GM21381 (cell line): ENCODE measurements around the gene ZIC1.

Experiments
- ATAC-seq: cut with Tn5 transposase; IDR thresholded peaks from one replicate; pipeline ENCODE4 v1.9.1; 2021; ENCODE audit warnings: mild to moderate bottlenecking, moderate library complexity; ENCODE audit not compliant: unreplicated experiment

The ZIC1 gene

DNA sequence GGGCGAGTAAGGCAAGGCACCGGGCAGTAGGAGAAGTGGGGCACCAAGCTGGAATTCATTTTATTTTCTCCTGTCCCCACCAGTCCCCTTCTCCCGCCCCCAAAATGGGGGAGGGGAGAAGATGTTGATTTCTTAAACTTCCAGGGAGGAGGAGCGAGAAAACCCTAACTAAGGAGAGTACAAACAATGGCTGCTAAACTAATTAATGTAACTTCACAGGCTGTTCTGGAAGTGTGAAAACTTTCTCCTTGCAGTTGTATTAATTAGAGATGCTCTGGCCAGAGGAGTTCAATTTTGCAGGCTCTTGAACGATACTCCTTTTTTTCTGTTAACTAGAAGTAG, 14.3 kb upstream of the ZIC1 start:
- no peak for ATAC-seq

DNA sequence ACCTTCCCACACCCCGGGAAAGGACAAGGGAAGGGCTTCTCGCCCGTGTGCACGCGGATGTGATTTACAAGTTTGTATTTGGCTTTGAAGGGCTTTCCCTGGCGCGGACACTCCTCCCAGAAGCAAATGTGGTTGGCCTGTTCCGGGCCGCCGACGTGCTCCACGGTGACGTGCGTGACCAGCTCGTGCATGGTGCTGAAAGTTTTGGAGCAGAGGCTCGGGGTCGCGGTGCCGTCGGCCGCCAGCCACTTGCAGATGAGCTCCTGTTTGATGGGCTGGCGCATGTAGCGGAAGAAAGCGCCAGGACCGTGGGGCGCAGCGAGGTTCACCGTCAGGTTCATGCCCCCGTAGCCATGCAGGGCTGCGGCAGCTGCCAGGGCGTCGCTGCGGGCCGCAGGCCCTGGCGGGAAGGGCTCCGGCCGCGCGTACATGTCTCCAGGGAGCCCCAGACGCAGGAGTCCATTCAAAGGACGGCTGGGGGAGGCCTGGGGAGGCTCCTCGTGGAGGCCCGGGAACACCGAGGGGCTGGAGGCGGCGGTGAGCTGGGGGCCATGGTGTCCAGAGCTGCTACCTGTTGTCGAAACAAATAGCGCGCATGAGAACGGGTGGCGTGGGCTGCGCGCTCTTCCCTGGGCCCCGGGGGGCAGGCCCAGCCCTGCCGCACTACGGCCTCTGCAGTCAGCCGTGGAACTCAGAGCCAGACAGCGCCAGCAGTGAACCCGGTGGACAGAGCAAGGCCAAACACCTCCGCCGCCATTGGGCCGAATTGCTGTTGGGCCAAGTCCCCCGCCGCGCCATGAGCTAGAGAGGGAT, 13.1 kb upstream of the ZIC1 start:
- no peak for ATAC-seq

DNA sequence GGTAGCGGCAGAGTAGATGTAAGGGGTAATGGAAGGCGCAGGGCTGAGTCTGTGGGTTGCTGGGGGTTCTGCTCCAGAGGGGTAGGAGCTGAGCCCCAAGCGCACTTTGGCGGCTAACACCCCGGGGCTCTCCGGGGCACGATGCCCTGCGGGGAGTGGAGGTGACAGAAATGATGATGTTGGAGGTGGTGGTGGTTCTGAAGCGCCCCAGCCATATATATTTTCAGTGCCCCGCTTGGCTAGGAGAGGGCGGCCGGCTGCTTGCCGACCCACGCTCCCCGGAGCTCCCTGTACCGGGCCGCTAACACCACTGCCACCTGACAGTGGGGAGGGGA, 12.5 kb upstream of the ZIC1 start:
- ATAC-seq, result no peak

DNA sequence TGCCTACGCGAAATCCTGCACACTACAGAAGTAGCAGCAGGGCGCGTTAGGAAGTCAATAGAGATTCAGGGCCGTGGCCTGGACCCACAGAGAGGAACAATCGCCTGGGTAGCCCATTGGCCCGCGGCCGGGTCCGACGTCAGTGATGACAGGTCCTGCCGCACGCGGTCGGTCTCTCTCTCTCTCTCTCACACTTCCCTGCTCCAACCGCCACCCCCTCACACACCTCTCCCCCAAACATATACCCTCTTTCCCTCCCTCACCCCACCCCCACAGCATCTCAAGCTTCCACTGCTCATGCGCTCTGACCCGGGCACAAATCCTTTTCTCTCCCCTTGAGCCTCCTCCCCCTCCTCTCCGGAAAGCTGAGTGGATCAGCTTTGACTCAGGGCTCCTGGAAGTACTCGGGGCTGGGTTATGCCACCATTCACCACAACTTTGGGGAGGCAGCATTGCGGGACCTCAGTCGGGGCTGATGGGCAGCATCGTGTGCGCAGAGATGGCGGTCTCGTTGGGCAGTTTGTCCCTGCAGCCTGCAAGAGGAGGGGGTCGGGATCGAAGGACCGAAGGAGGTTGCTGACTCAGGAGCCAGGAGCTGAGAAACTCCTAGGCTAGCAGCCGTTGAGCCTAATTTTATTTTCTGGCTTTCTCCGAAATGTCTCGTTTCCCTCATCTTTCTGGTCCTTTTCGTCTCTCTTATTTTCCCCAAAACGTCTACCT, 11.8 kb upstream of the ZIC1 start:
- ATAC-seq, result no peak

DNA sequence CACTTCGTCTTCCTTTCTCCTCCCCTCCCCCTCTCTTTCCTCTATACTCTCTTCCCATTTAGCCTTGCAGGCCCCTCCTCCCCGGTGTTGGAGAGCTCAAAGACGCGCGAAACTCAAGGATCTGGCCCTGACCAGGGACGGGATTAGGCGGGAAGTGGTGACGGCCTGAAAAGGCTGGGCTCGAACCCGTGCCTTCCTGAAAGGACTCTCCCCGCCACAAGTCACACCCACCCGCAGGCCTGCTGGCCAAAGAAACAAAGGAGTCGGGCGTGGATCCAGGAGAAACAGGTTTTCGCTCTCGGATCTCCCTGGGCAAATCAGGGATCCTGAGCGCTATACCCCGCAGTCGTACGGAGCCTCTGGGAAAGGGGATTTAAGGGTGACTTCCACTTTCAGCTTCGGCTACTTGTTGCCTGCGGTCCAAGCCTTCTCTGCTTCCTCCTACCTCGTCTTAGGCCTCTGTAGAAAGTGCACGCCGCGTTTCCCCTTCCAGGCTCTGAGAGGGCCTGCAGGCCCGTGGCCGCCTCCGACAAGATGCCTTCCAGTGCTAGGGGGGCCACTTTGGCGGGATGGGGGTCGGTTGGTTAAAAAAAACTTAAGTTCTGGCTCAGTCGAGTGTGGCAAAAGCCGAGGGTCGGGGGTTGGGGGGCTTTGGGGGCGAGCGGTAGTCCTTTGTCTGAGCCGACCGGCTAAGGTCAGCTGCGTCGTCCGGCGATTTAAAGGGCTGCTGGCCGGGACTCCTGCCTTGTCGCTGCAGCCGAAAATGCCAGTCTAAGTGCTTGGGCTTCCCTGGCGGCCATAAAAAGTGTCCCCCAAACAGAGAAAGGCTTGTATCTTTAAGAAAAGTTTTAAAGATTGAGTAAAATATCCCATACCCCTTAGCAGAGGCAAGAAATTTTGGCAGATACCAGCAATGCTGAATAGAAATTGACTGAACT, 11.0 kb upstream of the ZIC1 start:
- ATAC-seq, result no peak

DNA sequence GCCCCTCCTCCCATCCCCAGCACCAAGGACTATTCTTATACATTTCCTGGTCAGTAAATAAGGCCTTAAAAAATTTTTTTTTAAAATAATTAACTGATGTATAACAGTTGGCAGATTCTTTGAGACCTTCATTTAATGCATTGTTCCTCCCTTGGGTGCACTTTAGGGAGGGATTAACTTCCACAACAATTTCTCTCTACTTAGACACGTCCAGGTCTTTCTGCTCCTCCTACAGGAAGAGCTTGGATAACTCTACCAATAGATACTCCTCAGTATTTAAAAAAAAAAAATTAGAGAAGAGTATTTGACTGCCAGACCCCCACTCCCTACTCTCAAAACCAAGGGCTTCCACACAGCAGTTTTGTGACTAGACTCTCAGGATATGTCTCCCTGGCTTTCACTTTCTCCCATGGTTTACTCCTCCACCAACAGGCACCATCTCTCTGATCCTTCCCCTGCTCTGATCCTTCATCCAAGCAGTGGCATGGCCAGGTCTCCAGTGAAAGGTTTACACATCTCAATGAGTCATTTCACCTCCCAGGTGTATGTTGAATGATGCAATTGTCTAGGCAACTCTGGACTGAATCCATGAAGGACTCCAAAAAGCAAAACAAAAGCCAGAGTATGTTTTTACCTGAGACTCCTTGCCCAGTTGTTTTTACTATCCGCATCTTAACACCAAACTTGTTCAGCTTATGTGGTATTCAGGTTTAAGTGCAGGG, 10.2 kb upstream of the ZIC1 start:
- no peak for ATAC-seq

DNA sequence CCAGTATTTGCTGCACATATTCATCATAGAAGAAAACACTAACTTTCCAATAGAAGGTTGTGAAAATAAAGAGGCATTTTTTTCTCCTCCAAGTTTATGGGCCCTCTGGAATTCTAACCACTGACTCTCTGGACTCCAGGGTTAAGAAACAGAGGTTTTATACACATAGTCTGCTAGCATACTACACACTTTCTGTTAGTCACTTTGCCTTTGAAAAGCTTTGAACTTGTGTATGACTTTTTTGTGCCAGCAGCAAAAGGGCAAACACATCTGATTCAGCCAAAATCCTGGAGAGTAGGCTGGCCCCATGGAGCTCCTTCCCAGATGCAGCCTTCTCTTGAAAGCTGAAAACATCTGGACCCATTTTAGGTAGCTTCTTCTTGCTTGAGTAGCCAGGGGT, 9.1 kb upstream of the ZIC1 start:
- no peak for ATAC-seq

DNA sequence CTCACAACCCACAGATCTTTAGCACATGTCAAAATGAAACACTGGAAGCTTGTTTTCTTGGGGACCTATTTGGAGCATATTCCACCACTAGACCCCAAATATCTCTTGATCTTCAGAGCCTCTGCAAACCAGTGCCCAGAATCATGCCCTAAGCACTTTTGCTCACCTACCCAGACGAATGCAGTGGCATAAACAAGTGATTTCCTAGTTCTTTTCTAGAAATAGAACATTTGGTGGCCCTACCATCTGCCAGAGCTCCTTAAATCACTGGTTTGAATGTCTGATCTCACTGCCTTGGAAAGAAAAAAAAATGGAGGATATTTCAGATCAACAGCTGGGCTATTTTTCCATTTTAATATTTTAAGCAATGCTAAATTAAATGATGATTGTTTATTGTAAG, 8.2 kb upstream of the ZIC1 start:
- ATAC-seq, result no peak

DNA sequence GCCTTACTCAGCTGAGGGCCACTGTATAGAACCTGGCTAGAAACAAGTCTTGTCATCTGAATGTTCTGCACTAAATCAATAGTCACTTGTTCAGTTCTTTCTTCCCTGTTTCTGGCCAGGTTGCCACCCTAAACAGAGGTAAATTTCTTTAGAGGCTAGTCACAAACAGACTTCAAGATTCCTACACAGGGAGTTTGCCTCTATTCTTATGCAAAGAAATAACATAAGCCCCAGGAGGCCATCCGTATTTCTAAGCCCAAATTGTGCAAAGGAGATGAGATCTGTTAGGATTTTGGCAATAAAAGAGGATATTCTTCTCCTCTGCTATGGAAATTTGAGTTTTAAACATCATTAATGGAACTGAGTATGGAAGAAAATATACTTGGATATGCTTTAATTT, 7.7 kb upstream of the ZIC1 start:
- no peak for ATAC-seq

DNA sequence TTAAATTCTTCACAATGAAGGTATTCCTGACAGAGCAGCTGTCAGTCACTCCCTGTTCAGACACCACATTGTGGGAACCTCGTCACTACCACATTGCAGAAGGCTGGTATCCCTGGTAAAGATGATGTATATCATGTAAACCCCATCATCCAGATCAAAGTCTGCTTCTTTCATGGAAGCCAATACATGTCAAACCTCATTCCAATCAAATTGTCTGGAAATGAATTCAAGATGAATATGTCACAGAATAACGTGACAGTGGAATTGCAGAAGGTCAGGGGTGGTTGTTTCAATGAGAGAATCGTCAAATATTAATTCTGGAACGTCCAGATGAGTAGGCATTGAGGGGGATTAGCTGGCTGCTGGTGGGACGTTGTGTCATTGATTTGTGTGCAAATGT, 7.0 kb upstream of the ZIC1 start:
- no peak for ATAC-seq

DNA sequence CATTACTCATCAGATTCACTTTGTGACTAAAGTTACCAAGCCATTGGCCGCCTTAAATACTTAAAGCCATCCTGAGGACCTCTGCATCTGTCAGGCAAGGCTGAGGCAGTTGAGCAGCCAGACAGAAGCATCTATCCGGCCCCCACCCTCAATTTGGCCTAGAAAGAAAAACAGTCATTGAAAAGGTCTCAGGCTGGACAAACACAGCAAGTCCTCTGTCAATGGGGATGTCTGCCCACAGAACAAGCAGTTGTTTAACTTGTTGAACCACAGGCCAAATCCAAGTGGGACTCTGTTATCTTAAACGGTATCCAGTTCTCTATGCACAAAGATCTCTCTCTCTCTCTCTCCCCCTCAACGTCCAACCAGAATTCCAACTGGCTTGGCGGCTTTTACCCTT, 5.7 kb upstream of the ZIC1 start:
- ATAC-seq, result no peak

DNA sequence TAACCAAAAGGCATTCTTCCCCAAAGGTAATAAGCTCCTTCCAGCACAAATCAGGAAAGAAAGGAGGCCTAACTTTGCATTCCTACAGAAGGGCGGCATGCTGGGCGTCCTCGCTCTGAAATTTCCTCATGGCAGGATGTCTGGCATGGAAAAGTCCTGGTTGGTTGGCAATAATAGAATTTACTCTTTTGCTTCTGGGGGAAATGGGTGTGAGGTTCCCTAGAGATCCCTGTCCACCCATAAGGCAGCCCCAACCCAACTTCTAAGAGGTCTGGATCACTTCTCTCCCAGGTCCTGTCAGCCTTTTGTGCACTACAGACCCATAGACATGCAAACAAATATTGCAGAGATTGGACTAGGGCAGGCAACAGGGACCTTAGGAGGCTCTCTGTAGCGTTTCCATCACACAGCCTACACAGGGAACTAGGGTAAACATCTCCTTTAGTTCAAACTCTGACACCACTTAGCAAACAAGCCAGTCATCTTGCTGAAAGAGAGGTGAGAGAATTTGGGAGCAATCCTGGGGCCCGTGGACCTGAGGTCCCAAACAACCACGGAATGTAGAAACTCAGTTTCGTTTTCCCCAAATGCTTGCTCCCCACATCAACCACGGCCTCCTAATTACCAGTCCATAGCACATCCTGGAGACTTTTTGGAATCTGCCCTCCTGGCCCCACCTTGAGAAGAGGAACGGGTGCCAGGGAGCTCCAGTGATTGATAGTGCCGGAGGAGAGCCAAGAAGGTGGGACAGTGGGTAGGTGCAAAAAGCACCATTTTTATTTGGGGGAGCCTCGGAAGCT, 5.0 kb upstream of the ZIC1 start:
- no peak for ATAC-seq

DNA sequence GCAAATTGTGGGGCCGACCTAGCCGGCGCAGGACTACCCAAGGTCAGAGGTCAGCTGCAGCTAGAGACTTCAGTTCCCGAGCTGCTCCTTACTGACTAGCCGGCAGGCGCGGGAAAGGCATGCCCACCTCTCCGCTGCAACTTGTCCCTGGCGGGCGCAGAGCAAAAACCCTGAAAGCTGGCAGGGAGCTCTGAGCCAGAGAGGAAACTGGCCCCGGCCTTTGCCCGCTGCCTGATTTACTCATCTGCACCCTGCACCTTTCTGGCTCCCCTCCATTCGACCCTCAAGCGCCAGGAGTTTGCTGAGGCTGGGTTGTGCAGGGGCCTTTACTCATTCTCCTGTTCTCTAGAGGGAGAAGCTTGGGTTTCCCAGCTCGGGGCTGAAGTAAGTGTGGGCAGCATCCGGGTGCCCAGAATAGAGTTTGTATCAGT, 4.3 kb upstream of the ZIC1 start:
- ATAC-seq, result no peak

DNA sequence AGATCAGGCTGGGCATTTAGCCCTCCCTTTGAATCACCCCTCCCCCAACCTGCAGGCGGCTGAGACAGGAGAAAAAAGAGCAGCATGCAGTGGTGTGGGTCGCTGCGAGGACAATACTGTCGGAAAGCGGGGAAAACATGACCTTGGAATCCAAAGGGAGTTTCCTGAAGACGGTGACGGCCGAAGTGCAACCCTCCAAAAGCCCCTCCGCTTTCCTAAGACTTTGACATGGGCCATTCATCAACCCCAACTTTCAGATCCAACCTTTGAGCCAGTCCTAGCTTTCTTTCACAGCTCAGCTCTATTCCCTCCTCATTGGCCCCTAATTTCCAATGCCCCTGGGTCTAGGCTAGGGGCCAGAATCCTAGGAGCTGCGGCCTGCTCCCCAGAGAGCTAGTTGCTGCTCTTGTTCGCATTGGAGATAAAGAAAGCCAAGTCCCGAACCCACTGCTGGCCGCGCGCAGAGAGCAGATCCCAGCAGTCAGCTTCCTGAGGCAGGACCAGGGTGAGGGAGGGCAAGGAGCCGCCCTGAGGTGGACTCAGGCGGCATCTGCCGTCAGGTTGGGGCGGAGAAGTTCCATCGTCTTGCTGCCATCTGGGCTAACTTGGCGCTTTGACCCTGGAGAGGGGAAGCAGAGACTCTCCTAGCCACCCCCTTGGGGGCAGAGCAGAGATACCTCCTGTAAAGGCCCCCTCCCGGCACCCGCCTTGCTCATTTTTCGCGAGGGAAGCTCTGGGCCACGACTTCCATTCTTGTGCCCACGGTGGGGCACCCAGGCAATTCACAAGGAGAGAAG, 3.7 kb upstream of the ZIC1 start:
- no peak for ATAC-seq

DNA sequence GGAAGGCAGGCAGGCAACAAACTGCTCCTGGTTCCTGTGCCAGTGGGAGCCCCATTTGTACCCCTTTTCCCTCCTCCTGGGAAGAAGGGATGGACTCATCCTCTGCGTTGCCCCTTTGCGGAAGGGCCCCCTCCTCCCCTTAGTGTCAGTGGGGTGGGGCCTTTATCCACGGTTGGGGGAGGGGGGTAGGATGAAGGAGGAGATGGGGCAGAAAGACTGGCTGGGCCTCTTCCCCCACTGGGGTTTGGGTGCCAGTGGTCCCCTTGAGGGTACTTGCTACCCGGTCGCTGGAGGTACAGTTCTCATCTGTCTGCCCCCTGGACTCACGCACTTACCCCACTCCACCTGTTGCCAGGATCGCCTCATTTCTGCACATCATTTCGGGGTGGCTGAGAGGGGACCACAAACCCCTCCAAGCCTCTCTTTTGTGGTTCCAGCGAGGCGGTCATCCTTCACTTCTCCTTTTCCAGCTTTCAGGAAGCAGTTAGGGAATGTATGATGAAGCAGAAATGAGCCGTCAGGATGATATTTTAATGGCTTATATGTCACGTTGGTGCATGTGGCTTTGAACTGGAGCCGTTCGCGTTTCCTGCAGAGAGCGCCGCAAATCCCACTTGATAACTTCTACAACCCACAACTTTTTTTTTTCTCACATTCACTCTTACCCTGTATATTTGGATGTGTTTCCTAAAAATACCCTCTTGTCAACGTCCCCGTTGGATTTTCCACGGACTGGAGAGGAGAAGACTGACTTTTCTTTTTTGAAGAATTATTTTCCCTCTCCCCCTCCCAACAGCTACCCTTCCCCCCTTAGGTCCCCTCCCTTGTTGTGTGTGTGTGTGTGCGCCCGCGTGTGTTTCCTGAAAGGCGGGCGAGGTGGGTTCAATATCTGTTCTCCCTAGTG, 2.9 kb upstream of the ZIC1 start, which contains the start of gene ZIC4:
ZIC4 (minus strand) TSS at position 516 of the 904 bp plus-strand sequence. CDS start 3,746 bp downstream, outside the sequence.
- no peak for ATAC-seq

DNA sequence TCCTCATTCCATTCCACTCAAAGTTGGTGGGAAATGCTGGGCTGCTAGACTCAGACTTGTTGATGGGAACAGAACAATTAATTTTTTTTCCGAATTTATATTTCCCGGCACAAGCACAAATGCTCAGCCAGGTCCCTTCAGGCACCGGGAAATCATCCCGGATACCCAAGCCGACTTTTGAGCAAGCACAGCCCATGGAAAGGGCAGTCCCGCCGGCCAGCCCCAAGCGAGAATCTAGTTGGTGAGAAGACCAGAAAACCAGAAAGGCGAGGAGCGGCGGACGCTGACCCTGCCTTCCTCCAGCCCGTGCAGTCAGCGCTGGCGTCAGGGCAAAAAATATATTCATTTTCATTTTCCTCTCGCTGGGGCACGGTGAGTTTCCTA, 2.1 kb upstream of the ZIC1 start:
- ATAC-seq, result no peak

DNA sequence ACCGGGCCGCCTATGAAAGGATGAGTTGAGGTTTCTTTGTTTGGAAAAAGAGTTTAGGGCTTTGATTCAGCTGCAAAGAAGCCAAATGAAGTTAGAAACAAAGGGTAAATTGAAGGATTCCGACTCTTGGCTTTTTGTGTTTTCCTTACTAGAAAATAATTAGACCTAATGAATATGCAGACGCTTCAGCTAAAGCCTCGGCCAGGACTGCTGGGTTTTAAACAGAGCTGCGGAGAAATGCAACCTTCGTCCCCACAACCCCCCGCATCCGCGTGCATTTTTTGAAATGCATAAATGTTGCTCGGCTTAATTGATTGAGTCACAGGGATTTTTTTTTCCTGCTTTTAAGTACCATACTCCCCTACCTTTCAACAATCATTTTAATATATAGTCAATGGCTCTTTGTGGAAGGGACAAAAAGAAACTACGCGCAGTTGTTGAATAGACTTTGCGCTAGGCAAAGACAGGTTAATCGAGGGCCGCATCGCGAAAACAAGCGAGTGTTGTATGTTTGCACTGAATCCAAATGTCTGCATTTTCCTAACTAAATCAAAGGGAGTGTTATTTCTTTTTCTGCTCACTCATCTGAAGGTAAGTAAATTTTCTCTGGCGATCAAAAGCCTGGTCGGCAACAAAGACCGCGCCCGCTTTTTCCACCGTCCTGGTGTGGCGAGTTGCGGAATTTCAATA, 1.5 kb upstream of the ZIC1 start:
- ATAC-seq, result no peak
